Right lobe of liver (tissue), 4 donors: ENCODE results near the gene LDLRAD3.

Source experiments
- POLR2A ChIP-seq: fragments of 450-650 bp; IDR thresholded peaks from one replicate; pipeline ENCODE4 v1.6.1; 2017; ENCODE audit warnings: antibody characterized with exemption, mild to moderate bottlenecking
- TF ChIP-seq, protein P1 (sequence below), 4 donors: fragments of 200-600 bp in 3 of 4; fragments of 450-650 bp in 1 of 4; IDR thresholded peaks; one replicate each; pipeline versions ENCODE4 v1.5.1 to v1.8.0; 2016 to 2022; ENCODE audit warnings: antibody characterized with exemption in 4 of 4, mild to moderate bottlenecking in 2 of 4
- donor health status: DM: no; HTN: no; CAD: no.
- donor health status: DM: no; HTN: no; CAD: no.
- donor health status: DM: no; HTN: yes; CAD: no.

DNA sequence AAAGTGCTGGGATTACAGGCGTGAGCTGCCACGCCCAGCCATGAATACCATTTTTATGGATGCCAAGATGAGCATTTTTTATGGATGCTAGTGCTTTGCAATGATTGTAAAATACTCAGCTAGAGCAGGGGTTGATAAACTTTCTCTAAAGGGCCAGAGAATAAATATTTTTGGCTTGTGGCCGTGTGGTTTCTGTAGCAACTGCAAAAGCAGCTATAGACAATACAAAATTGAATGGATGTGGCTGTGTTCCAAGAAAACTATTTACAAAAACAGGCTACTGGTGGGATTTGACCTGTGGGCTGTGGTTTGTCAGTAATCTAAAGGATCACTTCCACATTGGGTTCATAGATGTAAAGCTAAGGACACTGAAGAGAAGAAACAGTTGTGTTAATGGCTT lies 289.3 kb downstream of the LDLRAD3 start:
- TF ChIP-seq, protein P1, sequence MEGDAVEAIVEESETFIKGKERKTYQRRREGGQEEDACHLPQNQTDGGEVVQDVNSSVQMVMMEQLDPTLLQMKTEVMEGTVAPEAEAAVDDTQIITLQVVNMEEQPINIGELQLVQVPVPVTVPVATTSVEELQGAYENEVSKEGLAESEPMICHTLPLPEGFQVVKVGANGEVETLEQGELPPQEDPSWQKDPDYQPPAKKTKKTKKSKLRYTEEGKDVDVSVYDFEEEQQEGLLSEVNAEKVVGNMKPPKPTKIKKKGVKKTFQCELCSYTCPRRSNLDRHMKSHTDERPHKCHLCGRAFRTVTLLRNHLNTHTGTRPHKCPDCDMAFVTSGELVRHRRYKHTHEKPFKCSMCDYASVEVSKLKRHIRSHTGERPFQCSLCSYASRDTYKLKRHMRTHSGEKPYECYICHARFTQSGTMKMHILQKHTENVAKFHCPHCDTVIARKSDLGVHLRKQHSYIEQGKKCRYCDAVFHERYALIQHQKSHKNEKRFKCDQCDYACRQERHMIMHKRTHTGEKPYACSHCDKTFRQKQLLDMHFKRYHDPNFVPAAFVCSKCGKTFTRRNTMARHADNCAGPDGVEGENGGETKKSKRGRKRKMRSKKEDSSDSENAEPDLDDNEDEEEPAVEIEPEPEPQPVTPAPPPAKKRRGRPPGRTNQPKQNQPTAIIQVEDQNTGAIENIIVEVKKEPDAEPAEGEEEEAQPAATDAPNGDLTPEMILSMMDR (IDR thresholded peaks at IDR 0.05), result no peak
- TF ChIP-seq POLR2A, result no peak
